Heart left ventricle (tissue), 13 donors: ENCODE data around the gene NAP1L4.

ENCODE experiments used
- CTCF ChIP-seq, 12 donors: fragments of 200-600 bp; sonication (generic) in 4 of 12; IDR thresholded peaks; one replicate each; pipeline versions ENCODE4 v1.5.0 to v1.8.0; 2018 to 2022; ENCODE audit warnings: antibody characterized with exemption in 12 of 12, mild to moderate bottlenecking in 5 of 12
- POLR2A ChIP-seq, 2 donors: fragments of 450-650 bp; IDR thresholded peaks; one replicate each; pipeline ENCODE4 v1.6.1; 2017; ENCODE audit warnings: antibody characterized with exemption in 2 of 2, mild to moderate bottlenecking in 2 of 2, moderate library complexity in 2 of 2
- donor health status: ischemic (EF 13 %, LVEDD 7.1; RV severe dilation, severe dysfunction).
- donor health status: DM: no; HTN: yes; CAD: no.
- donor health status: DM: no; HTN: no; CAD: no.
- donor health status: ischemic (EF 25% LVEDD 6.9; RV normal size, moderate dysfunction).
- donor health status: ischemic (EF 25% LVEDD 5.7; RV mildly dilated, moderate dysfunction).
- donor health status: ischemic (EF 35%, LVEDD 5.7; RV mildly dilated, moderate dysfunction).
- donor health status: nonischemic (EF 11% LVEDD 7.7; RV severe dilation, severe dysfunction).
- donor health status: DM: yes; HTN: yes; CAD: no.
- donor health status: PGD.
- donor health status: ischemic (EF 29% LVEDD 5.4; RV normal size, mild dysfunction).
- donor health status: nonischemic (EF 23%, LVEDD 6.1; RV moderate dilation, normal function).

- TF ChIP-seq CTCF (IDR thresholded peaks at IDR 0.05) (no peak), POLR2A (IDR thresholded peaks at IDR 0.05) (no peak)
These were observed 48.4 kb downstream of the NAP1L4 start for GRCh38 chr11:2943711-2944118.
